NK-92 (cell line): ENCODE measurements around the gene CST7.

ENCODE experiments used
- DNase-seq: peaks from one replicate; lab custom pipeline; 2025; ENCODE audit not compliant: unreplicated experiment; lab: John Stamatoyannopoulos, UW

The CST7 gene

DNA sequence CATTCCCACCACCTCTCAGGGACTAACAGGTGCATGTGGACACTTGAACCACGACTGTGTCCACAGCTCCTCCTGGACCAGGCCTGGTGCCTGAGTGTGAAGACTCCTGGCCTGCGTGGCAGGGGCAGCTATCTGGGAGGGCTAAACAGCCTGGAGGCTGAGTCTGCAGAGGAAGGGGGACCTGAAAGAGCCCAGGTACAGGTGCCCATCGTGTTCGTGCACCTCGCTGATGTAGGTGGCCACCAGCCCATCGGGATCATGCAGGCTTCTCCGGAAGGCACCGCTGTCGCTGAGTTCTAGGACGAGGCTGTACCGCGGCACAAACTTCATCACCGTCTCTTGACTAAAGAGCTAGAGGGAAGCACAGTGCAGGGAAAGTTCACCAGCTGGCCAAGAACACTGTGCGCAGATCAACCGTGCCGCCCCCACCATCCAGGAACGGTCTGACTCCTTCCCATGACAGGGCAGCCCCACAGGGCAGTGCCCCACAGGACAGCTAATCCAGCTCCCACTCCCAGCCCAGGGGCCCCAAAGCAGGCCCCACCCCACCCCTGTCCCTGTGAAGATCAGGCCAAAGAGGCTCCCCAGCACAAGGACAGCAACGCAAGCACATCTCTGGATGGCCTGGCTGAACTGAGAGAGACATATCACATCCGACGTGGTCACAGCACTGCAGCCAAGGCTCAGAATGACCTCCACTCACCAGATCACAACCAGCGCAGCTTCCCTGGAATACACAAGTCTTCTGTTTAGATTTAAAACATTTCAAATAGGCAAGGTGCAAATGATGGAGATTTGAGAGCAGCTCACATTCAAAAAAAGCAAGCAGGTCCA lies 14.8 kb downstream of the CST7 start:
- no peak for DNase-seq

DNA sequence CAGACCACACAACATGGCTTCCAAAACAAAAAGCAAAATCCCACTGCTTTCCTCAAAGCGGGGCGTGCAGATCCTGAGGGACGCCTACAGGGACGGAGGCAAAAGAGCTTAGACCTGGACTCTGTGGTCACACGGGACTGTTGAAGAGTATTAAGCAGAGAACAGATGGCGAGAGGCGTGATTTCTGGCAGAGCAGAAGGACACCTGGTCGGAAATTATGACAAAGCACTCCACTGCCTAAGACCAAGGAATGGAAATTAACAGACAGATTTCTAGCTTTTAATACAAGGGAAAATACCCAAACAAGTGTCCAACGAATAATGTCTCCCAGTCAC lies 15.4 kb downstream of the CST7 start:
- no peak for DNase-seq

DNA sequence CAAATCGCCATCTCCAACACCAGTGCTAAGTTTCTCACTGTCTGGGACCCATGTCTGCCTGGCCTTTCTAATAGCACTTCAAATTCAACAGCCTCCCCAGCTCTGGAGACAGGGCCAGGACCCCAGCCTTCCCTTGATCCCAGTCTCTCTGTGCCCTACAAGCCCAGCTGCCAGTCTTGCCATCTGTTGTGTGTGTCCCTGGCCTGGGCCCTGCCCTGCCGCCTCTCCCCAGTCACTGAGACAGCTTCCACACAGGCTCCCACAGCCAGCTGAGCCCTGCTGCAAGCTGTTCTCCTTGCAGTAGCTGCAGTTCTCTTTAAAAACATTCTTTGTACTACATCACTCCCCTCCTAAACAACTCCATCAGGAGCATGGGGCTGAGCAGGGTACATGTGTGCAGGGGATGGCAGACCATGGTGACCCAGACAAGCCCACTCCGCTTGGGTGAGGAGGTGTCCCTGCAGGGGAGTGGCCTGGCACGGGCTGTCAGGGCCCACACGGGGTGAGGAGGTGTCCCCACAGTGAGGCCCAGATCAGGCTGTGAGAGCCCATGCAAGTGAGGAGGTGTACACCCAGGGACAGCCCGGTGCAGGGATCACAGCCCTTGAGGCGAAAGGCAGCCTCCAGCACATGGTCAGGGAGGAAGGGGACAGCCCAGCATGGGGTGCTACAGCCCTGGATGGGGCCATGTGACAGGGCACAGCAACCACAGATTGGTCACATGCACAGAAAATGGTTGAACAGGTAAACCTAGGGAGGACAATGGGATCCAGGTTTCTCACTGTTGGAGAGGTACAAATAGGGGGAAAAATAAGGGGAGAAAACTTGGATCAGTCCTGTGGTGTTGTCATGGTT lies 16.2 kb downstream of the CST7 start:
- DNase-seq, result no peak

DNA sequence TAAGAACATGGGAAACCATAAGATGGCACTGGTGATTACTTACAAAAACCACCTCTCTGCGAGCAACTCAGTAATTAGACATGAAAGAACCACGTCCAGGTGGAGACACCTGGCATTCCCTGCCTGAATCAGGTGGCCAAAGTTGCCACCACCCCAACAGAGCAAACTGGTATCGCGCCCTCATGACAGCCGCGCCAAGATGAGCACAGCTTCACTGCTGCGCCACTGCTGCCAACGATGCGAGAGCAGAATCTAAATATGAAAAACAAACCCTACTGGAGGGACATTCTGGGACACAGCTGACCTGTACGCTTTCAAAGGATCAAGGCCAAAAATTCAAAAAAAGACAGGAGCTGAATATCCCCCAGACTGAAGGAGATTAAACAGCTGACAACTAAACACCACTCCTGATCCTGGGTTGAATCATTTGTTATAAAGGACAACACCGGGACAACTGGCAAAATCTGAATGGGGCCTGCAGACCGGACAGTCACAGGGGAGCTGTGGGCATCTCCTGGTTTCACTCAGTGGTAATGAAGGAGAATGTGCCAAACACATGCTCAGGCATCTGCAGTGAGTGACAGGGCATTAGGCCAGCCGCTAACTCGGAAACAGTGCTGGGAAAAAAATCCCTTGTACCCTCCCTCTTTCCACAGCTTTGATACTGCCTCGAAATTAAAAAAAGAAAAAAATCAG lies 17.4 kb downstream of the CST7 start:
- no peak for DNase-seq

DNA sequence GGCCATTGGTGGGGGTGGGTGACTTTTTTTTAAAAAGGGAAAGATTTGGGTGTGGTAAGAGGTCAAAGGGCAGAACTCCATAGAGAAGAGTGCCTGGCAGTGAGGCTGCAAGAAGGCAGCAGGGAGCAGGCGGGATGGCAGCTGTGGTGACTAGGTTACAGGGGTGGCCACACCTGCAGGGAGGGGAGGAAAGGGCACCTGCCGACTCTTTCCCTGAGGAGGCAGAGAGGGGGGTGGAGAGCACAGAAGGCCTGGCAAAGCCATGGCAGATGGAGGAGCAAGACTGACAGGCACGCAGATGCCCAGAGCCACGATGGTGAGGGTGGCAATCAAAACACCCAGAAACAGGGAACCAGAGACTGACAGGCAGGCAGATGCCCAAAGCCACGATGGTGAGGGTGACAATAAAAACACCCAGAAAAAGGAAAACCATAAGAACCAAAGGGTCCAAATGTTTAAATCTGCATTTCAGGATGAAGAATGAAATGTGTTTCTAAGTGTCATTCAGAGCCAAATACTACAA lies 19.3 kb downstream of the CST7 start:
- DNase-seq, result no peak

DNA sequence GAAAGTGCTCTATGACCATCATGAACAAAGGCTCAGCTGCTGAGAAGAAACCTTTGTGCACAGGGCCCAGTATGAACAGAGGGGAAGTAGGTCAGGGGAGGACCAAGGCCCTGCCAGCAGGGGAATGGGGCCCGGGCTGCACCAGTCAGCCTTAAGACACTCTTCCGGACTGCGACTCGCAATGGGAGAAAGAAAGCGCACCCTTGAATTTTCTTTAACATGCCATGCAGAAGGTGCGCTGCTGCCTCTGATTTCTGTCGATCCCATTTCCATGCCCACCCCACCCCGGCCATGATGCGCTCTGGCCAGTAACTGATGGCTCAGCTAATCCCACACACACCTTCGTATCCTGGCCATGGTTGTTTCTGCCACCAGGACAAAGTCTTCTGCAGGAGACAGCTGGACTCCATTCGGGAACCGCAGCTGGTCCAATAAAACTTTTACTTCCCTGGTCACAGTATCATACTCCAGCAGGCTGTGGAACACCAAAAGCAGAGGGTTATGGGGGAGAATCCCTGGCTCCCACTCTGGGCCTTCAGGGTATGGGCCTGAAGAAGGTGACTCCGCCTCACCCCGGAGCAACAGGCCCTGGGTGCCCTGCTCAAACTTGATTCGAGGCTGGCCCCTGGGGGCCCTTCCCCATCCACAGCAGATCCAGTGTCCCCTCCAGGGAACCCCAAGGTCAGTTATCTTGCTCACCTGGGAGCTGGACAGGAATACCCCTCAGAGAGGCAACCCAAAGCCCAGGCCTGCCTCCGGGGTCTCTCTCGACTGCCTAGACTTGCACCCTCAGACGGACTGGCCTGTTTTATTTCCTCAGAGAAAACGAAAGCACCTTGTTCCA lies 20.3 kb downstream of the CST7 start:
- DNase-seq, result no peak

DNA sequence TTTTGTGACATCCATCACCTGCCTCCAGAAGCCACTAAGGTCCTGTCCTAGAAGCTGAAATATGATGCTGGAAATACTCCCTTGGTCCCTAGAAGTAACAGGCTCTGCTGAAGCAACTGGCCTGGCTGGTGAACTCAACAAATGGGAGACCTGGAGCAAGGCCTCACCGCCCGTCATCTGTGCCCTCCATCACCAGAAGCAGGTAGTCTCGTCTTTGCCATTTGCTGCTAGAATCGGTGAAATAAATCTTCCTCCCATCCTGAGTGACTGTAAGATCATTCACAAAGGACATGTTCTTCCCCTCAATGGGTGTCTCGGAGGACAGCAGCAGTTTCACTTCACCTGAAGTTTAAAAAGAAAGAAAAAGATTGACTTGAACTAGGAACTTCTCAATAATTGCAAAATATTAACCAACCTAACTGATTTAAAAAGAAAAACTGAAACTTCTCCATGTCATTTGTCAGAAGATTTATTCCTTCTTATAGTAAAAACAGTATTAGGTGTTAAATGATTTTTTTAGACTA lies 21.0 kb downstream of the CST7 start:
- no peak for DNase-seq

DNA sequence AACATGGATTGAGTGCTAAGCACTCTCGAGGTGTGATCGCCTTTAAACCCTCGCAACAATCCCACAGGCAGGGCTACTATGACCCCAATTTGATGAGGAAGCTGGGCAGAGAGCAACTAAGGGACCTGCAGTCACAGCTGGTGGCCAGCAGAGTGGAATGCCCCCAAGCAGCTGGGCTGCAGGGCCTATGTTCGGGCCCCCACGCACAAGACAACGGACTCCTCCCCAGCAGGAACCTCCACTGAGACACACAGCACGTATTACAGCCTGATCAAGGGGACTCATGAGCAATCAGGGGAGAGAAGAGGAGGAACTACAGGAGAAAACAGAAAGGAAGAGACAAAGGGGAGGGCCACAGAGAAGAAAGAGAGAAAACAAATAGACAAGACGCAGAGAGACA lies 21.7 kb downstream of the CST7 start:
- DNase-seq, result no peak

DNA sequence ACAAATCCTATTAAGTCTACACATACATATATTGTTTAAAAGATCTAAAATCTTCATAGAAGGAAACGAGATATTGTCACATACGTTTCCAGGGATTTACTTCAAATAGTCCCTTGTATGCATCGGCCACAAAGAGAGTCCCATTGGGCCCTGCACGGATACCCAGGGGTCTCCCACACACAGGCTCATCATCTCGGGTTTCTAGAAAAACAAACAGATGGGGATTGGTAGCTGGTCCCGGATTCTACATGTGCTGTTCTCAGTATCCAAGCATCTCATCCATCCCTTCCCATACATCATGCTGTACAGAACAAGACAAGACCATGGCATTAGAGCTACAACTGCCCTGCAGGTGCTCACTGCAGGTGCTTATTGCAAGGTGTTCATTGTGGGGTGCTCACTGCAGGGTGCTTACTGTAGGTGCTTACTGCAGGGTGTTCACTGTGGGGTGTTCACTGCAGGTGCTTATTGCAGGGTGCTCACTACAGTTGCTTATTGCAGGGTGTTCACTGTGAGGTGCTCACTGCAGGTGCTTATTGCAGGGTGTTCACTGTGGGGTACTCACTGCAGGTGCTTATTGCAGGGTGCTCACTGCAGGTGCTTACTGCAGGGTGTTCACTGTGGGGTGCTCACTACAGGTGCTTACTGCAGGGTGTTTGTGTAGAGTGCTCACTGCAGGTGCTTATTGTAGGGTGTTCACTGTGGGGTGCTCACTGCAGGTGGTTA lies 22.5 kb downstream of the CST7 start:
- no peak for DNase-seq

DNA sequence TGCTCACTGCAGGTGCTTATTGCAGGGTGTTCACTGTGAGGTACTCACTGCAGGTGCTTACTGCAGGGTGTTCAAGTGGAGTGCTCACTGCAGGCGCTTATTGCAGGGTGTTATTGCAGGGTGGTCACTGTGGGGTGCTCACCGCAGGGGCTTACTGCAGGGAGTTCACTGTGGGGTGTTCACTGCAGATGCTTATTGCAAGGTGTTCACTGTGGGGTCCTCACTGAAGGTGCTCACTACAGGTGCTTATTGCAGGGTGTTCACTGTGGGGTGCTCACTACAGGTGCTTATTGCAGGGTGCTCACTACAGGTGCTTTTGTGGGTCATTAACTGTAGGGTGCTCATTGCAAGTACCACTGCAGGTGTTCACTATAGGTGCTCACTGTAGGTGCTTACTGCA lies 23.3 kb downstream of the CST7 start:
- no peak for DNase-seq

DNA sequence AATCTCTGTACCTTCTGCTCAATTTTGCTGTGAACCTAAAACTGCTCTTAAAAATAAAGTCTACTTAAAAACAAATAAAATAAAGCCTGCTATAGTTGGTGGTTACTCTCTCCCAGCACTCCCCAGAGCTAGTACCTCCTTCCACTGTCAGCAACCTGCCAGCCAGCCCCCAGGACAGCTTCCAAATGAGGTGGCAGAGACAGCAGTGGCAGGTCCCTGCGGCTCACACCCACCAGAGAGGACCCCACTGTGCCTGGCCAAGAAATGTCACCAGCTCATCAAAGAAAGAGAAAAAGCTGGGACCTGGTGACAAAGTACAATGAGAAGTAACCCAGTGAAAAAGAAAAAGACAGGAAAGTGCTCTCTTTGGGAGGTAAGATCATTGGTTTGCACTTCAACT lies 28.3 kb downstream of the CST7 start:
- no peak for DNase-seq

DNA sequence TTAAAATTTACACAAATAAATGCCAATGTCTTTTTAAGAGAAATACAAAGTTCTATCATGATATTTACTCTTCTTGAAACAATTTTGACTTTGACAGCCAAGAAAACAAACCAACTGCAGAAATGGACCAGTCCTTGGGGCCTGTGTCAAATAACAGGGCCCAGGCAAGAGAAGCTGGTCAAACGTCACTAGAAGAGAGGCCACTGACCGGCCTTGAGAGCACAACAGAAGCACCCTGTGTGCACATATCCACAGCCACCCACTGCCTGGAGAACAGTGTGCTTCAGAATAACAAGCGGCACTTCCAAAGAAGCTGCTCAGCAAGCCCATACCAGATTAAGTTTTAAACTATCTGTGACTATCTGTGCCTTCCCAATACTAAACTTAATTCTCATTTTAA lies 28.7 kb downstream of the CST7 start:
- DNase-seq, result no peak

DNA sequence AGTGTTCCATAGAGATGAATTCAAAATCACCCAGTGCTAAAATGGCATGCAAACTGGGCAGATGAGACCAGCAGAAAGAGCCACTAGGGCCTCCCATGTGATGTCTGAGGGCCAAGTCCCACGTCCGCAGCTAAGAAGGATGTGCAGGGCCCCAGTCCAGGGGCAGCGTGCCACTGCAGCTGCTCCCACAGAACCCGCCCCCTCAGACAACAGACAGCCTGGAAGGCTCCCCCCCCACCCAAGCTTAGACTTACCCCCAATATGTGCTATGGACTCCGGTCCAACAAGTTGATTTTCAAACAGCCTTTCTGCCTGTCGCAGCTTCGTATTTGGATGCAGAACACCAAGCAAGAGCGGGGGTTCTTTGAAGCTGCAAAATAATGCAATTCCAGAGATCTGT lies 29.4 kb downstream of the CST7 start:
- DNase-seq, result no peak

DNA sequence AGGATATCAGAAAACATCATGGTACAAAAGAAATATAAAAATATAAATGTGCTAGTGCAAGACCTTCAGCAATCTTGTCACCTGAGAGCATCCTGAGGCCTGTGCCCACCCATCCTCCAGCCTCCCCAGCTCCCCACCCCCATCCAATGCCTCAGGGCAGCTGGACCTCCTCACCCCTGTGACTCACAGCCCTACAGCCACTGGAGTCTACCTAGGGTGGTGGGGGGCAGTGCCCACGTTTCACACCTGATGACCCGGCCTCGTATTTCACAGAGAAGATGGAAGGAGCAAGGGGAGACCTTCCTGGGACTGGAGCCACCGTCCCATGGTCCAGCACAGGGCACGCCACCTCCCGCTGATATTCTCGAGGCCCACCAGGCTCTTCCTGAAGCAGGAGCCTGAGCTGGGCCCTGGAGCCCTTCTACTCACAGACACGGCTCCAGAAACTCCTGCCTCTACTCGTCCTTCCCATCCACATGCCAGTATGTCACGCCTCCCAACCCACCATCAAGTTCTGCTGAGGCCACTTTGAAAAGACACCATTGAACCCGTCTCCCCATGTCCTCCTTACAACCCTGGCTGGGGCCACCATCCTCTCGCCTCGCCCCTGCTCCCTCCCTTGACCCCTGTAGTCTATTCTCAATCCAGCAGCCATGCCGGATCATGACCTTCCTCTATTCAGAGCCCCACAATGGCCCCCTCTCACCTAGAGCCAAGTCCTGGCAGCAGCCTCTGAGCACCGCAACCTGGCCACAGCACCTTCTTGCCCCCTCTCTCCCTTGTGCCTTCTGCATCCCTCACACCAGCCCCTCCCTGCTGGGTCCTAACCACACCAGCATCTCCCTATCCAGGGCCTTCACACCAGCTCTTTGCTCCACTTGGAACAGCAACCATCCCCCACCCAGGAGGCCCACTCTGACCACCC lies 30.2 kb downstream of the CST7 start:
- no peak for DNase-seq

DNA sequence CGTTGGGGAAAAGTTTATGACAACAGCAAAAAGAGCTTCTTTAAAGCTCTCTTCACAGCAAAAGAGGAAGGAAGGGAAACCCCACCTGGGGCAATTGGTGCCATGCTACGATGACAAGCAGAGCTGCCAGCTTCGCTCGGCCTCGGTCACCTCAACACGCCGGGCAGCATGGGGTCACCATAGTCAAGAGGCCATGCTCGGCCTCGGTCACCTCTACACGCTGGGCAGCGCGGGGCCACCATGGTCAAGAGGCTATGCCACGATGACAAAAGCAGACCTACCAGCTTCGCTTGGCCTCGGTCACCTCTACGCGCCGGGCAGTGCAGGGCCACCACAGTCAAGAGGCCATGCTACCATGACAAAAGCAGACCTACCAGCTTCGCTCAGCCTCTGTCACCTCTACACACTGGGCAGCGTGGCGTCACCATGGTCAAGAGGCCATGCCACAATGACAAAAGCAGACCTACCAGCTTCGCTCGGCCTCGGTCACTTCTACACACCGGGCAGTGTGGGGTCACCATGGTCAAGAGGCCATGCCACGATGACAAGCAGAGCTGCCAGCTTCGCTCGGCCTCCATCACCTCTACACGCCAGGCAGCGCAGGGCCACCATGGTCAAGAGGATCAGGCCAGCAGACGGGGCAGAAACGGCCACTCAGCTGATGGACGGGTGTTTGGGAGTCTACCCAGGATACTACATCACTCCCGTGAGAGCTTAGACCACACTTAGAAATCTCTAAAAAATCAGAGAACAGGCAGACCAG lies 31.4 kb downstream of the CST7 start:
- no peak for DNase-seq

DNA sequence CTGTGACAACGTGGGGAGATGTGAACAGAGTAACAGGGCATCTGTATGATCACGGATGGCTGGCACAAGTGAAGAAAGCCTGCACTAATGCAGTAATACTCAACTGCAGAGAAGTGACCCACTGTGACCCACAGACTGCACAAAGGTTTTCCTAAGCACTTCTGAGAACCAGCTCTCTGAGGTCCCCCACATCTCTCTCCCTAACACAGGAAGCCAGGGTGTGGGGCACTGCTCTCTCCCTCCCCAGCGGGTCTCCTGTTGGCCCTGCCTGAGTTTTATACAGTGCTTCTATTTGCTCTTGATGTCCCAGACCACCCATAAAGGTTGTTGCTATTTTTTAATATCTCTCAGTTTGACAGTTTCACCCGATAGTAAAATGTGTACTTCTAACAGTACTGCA lies 32.2 kb downstream of the CST7 start:
- DNase-seq, result no peak

DNA sequence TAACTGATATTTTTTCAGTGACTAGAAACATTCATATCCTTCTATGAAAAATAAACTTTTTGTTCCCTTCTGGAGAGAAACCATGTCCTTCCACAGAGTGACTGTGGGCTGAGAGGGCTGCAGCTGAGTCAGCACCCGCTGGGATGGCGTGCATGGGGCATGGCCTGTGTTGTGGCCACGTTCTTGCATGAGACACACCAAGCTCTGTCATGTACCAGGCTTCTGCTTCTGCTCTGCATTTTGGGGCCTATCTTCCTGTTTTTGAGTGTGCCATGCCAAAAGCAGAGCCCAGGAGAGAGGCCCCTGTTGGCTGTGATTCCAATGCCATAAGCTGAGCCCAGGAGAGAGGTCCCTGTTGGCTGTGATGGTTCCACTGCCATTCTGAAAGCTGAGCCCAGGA lies 32.7 kb downstream of the CST7 start:
- DNase-seq, result no peak

DNA sequence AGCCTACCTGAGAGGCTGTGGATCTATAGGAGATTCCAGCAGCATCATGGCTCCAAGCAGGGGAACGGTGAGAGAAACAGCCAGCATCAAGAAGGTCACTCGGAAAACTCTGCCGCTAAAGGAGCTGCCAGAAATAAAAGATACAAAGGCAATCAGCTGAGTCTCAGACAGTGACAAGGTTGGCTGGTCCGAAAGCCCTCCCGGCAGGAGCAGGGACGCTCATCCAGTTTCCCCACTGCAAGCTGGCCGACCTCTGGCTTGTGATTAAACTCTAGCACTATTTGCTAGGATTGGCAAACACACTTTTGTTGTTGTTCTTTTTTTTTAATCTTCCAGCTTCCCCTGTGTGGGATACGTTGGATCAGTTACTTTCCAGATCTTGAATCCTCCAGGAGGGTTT lies 34.8 kb downstream of the CST7 start:
- no peak for DNase-seq
